Choroid plexus epithelial cell (primary cell): ENCODE results near the gene SMIM11.
"Not testable (repeated sequence)": the region's sequence is repeated elsewhere in the genome, so short reads cannot be mapped to it uniquely, and the experiment has no call there.

Experiments used
- DNase-seq: peaks from one replicate; pipeline ENCODE4 v3.0.0-alpha.2; 2010; ENCODE audit warnings: low read depth
- H3K4me3 ChIP-seq: 2 replicates; pipeline ENCODE4 v1.5.1; 2011; ENCODE audit warnings: low read depth, mild to moderate bottlenecking, control low read depth, low read length, moderate library complexity
- CTCF ChIP-seq: conservative IDR thresholded peaks from 2 replicates; pipeline ENCODE4 v1.5.1; 2011; ENCODE audit warnings: low read depth, mild to moderate bottlenecking, control low read depth, inconsistent platforms, low read length, moderate library complexity

The SMIM11 gene

GRCh38 chr21:34374940-34375618, at the start of gene SMIM11:
TSS of gene SMIM11 (plus strand) at chr21:34375507. CDS start at chr21:34379505, 3,998 bp downstream.
- not testable (repeated sequence) for H3K4me3 ChIP-seq, DNase-seq

- no peak overlapping the region for H3K4me3 ChIP-seq
- no peak for TF ChIP-seq CTCF
- DNase-seq = no peak
Observed at GRCh38 chr21:34330055-34330454, 45.3 kb upstream of the SMIM11 start.

- no peak for DNase-seq
- no peak for TF ChIP-seq CTCF
- no peak overlapping the region for H3K4me3 ChIP-seq
Observed at GRCh38 chr21:34331726-34332125, 43.6 kb upstream of the SMIM11 start.

- no peak overlapping the region for H3K4me3 ChIP-seq
- DNase-seq = no peak
- no peak for TF ChIP-seq CTCF
Observed at GRCh38 chr21:34332347-34332746, 43.0 kb upstream of the SMIM11 start.

- TF ChIP-seq CTCF = no peak
- DNase-seq = peak; percentile 85
- H3K4me3 ChIP-seq = no peak overlapping the region
Observed at GRCh38 chr21:34333121-34333739, 42.1 kb upstream of the SMIM11 start.

GRCh38 chr21:34335316-34335715, 40.0 kb upstream of the SMIM11 start:
- TF ChIP-seq CTCF = no peak
- DNase-seq = no peak
- H3K4me3 ChIP-seq = no peak overlapping the region

- TF ChIP-seq CTCF = no peak
- H3K4me3 ChIP-seq = no peak overlapping the region
- DNase-seq = peak; percentile 32
Observed at GRCh38 chr21:34336245-34336644, 39.1 kb upstream of the SMIM11 start.
